ENCODE results near the gene CCDC136. TPM values are rescaled to one million over a fixed set of nuclear protein-coding genes. Genes with fewer than 3 reads are reported as not detected.

The CCDC136 gene
- total RNA-seq, 2 experiments from 2014 or later: 4.8 to 5.3 TPM

DNA sequence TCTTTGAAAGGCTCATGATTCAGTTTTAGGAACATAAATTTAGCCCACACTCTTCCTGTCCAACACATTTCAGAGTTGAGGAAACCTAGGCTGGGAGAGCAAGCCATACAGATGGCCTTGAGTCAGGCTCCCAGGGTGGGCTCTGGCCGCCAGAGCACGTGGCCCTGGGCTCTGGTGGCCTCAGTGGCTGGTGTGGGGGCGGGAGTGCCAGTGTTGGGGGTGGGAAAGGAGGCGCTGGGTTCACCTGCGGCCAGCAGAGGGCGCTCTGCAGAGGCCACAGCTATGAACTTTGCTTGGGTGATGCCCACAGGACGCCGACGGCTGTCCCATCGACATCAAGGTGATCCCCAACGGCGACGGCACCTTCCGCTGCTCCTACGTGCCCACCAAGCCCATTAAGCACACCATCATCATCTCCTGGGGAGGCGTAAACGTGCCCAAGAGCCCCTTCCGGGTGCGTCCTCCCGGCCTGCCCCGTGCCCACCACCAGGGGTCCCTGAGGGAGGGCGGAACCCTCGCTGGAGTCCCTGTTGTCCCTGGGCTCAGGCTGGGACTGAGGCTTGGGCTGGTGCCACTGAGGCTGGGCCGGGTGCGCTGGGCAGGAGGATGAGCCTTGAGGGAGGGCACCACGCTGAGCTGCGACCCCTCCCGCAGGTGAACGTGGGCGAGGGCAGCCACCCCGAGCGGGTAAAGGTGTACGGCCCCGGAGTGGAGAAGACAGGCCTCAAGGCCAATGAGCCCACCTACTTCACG lies 50.3 kb downstream of the CCDC136 start:
- H3K9me3 Mint-ChIP-seq: no peaks in the 10 kb centered on the region
- POLR2A ChIA-PET: no interaction called here
- CTCF ChIA-PET: interaction anchor here (0.7 to 7.3 kb wide), 11 partner anchors 19 to 250 kb away, joined by 3 to 32 read pairs (median 4); partner anchors contain the start of gene ATP6V1F
- no peaks in the 10 kb centered on the region for H3K27me3 Mint-ChIP-seq
- peak; percentile 63 for DNase-seq
- H3K4me1 Mint-ChIP-seq: no peaks in the 10 kb centered on the region
- no peaks in the 10 kb centered on the region for H3K36me3 Mint-ChIP-seq (ENCODE audit: low read depth)
- no peak overlapping the region for H3K27ac Mint-ChIP-seq
- H3K4me3 Mint-ChIP-seq: no peak overlapping the region

DNA sequence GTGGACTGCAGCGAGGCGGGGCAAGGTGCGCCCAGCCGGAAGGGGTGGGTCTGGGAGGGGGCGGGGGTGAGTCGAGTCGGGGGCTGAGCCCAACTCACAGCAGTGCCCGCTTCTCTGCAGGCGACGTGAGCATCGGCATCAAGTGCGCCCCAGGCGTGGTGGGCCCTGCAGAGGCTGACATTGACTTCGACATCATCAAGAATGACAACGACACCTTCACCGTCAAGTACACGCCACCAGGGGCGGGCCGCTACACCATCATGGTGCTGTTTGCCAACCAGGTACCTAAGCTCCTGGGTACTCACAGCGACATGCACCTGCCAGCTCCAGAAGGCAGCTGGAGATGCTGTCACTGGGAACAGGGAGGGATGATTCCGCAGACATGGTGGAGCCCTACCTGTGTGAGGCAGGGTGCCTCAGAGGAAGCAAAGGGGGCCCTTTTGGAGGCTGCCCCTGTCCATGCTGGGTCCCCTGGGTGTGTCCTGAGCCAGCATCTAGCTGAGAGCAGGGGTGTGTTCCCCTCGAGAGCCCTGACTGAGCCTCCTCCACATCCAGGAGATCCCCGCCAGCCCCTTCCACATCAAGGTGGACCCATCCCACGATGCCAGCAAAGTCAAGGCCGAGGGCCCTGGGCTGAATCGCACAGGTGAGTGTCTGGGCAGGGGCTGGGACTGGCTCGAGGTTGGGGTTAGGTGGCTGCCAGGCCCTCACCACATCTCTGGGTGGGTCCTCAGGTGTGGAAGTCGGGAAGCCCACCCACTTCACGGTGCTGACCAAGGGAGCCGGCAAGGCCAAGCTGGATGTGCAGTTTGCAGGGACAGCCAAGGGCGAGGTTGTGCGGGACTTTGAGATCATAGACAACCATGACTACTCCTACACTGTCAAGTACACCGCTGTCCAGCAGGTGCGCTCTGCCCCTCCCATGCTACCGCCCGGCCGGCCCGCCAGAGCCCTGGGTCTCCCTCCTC lies 51.2 kb downstream of the CCDC136 start:
- Mint-ChIP-seq H3K4me1 (no peaks in the 10 kb centered on the region), H3K27me3 (no peaks in the 10 kb centered on the region), H3K36me3 (ENCODE audit: low read depth) (no peaks in the 10 kb centered on the region), H3K27ac (no peak overlapping the region), H3K9me3 (no peaks in the 10 kb centered on the region), H3K4me3 (no peak overlapping the region)
- DNase-seq: no peak
- ChIA-PET CTCF (interaction anchor here (1.0 to 7.3 kb wide), 9 partner anchors 10 to 249 kb away, joined by 3 to 32 read pairs (median 3); partner anchors contain the start of gene ATP6V1F), POLR2A (no interaction called here)

DNA sequence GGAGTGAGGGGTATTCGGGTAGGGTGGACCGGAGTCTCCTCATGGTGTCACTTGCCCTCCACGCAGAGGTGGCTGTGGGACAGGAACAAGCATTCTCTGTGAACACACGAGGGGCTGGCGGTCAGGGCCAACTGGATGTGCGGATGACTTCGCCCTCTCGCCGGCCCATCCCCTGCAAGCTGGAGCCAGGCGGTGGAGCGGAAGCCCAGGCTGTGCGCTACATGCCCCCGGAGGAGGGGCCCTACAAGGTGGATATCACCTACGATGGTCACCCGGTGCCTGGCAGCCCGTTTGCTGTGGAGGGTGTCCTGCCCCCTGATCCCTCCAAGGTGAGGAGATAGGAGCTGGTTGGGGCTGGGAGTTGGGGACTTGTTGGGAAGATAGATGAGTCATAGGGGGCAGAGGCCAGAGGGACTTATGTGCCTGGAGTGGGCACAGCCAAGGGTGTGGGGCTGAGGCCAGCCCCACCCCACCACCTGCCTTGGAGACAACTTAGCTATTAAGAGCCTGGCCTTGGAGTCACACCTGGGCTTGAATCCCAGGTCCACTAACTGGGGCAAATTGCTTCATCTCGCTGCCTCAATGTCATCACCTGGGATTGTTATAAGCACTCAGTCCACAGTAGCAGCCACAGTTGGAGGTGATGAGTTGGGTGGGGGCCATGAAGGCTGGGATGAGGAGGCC lies 52.3 kb downstream of the CCDC136 start:
- CTCF ChIA-PET: interaction anchor here (1.0 to 7.3 kb wide), 2 partner anchors 11 to 39 kb away, joined by 3 to 32 read pairs; no protein-coding TSS in a partner anchor
- H3K4me1 Mint-ChIP-seq: no peaks in the 10 kb centered on the region
- POLR2A ChIA-PET: no interaction called here
- no peaks in the 10 kb centered on the region for H3K27me3 Mint-ChIP-seq
- DNase-seq: no peak
- no peak overlapping the region for H3K27ac Mint-ChIP-seq
- no peaks in the 10 kb centered on the region for H3K9me3 Mint-ChIP-seq
- no peak overlapping the region for H3K4me3 Mint-ChIP-seq
- no peaks in the 10 kb centered on the region for H3K36me3 Mint-ChIP-seq (ENCODE audit: low read depth)

DNA sequence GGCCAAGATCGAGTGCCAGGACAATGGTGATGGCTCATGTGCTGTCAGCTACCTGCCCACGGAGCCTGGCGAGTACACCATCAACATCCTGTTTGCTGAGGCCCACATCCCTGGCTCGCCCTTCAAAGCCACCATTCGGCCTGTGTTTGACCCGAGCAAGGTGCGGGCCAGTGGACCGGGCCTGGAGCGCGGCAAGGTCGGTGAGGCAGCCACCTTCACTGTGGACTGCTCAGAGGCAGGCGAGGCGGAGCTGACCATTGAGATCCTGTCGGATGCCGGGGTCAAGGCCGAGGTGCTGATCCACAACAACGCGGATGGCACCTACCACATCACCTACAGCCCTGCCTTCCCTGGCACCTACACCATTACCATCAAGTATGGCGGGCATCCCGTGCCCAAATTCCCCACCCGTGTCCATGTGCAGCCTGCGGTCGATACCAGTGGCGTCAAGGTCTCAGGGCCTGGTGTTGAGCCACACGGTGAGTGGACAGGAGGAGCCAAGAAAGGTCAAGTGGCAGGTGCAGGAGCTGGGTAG lies 53.1 kb downstream of the CCDC136 start:
- no peaks in the 10 kb centered on the region for H3K4me1 Mint-ChIP-seq
- H3K4me3 Mint-ChIP-seq: no peak overlapping the region
- CTCF ChIA-PET: interaction anchor here (0.6 to 7.3 kb wide), 2 partner anchors 17 to 38 kb away, joined by 3 to 32 read pairs; no protein-coding TSS in a partner anchor
- POLR2A ChIA-PET: no interaction called here
- no peak for DNase-seq
- no peaks in the 10 kb centered on the region for H3K36me3 Mint-ChIP-seq (ENCODE audit: low read depth)
- H3K27ac Mint-ChIP-seq: no peak overlapping the region
- H3K9me3 Mint-ChIP-seq: no peaks in the 10 kb centered on the region
- H3K27me3 Mint-ChIP-seq: no peaks in the 10 kb centered on the region

DNA sequence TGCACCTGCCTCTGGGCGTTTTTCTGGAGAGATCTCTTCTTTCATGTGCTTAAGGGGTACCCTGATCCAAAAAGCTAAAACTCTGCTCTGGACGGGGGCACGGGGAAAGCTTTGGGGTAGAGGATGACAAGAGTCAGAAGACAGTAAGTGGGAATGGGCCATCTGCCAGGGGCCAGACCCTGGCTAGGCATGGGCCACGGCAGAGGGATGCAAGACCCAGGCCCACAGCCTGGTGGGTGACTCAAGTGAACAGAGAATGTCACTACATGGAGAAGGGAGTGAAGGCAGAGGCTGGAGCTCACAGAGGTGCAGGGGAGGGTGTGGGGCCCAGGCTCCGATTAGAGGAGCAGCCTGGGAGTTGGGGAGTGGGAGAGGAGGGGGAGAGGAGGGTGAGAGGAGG lies 53.7 kb downstream of the CCDC136 start:
- Mint-ChIP-seq H3K36me3 (ENCODE audit: low read depth) (no peaks in the 10 kb centered on the region), H3K4me3 (no peak overlapping the region), H3K27ac (no peak overlapping the region), H3K27me3 (no peaks in the 10 kb centered on the region), H3K9me3 (no peaks in the 10 kb centered on the region), H3K4me1 (no peaks in the 10 kb centered on the region)
- DNase-seq: no peak
- CTCF ChIA-PET: interaction anchor here (0.6 to 7.3 kb wide), 2 partner anchors 16 to 38 kb away, joined by 3 to 32 read pairs; no protein-coding TSS in a partner anchor
- POLR2A ChIA-PET: no interaction called here

DNA sequence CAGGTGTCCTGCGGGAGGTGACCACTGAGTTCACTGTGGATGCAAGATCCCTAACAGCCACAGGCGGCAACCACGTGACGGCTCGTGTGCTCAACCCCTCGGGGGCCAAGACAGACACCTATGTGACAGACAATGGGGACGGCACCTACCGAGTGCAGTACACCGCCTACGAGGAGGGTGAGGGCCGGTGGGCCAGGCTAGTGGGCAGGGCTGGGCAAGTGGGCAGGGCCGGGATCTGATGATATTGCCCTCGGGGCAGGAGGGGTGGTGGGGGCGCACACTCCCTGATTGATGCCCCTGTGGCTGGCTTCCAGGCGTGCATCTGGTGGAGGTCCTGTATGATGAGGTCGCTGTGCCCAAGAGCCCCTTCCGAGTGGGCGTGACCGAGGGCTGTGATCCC lies 54.2 kb downstream of the CCDC136 start:
- Mint-ChIP-seq H3K4me1 (no peaks in the 10 kb centered on the region), H3K27ac (no peak overlapping the region), H3K4me3 (no peak overlapping the region), H3K9me3 (no peaks in the 10 kb centered on the region), H3K36me3 (ENCODE audit: low read depth) (no peaks in the 10 kb centered on the region), H3K27me3 (no peaks in the 10 kb centered on the region)
- CTCF ChIA-PET: no interaction called here
- POLR2A ChIA-PET: no interaction called here
- no peak for DNase-seq

DNA sequence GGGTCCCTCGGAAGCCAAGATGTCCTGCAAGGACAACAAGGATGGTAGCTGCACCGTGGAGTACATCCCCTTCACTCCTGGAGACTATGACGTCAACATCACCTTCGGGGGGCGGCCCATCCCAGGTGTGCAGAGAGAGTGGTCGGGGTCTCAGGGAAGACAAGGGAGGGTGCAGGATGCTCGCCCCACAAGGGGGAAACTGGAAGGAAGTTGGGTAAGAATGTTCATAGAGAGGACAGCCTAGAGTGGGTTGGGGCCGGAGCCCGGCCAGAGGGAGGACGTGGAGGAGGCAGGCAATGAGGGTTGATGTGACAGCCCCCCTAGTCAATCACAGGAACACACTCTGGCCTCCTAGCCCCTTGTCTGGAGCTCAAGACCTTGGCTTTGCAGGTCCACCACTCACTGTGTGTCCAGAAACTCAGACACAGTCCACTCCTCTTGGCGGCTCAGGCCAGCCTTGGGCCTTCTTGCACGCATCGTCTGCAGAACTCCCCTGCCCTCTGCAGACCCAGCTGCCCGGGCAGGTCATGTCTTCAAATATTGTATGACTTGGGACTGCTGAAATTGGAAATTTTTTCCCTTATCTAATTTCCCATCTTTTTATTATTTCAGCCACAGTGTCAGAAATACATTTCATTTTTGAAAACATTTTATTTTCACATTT lies 55.1 kb downstream of the CCDC136 start:
- H3K4me1 Mint-ChIP-seq: no peaks in the 10 kb centered on the region
- H3K9me3 Mint-ChIP-seq: no peaks in the 10 kb centered on the region
- no peaks in the 10 kb centered on the region for H3K27me3 Mint-ChIP-seq
- H3K27ac Mint-ChIP-seq: no peak overlapping the region
- DNase-seq: no peak
- ChIA-PET POLR2A (no interaction called here), CTCF (interaction anchor here (0.9 kb wide), 1 partner anchor 16 kb away, joined by 3 read pairs; the partner anchor contains the start of gene ATP6V1F)
- no peak overlapping the region for H3K4me3 Mint-ChIP-seq
- no peaks in the 10 kb centered on the region for H3K36me3 Mint-ChIP-seq (ENCODE audit: low read depth)

DNA sequence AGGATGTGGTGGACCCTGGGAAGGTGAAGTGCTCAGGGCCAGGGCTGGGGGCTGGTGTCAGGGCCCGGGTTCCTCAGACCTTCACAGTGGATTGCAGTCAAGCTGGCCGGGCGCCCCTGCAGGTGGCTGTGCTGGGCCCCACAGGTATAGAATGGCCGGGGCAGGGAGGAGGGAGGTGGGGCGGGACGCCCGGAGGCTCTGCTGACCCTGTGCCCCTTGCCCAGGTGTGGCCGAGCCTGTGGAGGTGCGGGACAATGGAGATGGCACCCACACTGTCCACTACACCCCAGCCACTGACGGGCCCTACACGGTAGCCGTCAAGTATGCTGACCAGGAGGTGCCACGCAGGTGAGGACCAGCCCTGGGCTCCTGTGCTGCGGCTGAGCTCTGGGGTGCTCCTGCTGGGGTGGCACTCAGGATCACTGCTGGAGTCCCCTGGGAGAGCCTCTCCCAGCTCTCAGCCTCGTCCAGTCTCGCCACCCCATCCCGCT lies 56.0 kb downstream of the CCDC136 start:
- POLR2A ChIA-PET: no interaction called here
- Mint-ChIP-seq H3K9me3 (no peaks in the 10 kb centered on the region), H3K4me1 (no peaks in the 10 kb centered on the region), H3K27ac (no peak overlapping the region), H3K36me3 (ENCODE audit: low read depth) (no peaks in the 10 kb centered on the region), H3K27me3 (no peaks in the 10 kb centered on the region), H3K4me3 (no peak overlapping the region)
- CTCF ChIA-PET: no interaction called here
- DNase-seq: no peak

DNA sequence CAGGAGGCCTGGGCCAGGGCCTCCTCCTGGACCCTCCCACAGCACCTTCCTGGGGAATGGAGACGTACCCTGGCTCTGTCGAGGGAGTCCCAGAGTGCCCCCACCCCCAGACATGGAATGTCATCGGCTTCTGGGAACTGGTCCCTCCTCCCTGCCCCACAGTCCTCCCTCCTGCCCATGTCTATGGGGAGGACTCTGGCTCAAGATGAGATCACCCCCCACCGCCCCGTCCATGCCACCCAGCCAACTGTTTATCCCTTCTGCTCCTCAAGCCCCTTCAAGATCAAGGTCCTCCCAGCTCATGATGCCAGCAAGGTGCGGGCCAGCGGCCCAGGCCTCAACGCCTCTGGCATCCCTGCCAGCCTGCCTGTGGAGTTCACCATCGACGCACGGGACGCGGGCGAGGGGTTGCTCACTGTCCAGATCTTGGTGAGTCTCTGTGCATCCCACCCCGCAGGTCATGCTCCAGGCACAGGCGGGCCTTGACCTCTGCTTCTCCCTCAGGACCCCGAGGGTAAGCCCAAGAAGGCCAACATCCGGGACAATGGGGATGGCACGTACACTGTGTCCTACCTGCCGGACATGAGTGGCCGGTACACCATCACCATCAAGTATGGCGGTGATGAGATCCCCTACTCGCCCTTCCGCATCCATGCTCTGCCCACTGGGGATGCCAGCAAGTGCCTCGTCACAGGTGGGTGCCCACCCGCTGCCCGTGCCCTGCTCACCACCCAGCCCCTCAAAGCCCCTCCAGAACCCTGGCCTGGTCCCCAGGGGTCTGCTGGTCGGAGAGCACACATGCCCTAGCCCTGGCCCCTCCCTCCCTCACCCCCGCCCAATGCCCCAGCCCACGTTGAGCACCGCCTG lies 56.8 kb downstream of the CCDC136 start:
- no peaks in the 10 kb centered on the region for H3K36me3 Mint-ChIP-seq (ENCODE audit: low read depth)
- no peak for DNase-seq
- POLR2A ChIA-PET: no interaction called here
- H3K27me3 Mint-ChIP-seq: no peaks in the 10 kb centered on the region
- CTCF ChIA-PET: no interaction called here
- no peaks in the 10 kb centered on the region for H3K9me3 Mint-ChIP-seq
- no peaks in the 10 kb centered on the region for H3K4me1 Mint-ChIP-seq
- H3K27ac Mint-ChIP-seq: no peak overlapping the region
- no peak overlapping the region for H3K4me3 Mint-ChIP-seq

DNA sequence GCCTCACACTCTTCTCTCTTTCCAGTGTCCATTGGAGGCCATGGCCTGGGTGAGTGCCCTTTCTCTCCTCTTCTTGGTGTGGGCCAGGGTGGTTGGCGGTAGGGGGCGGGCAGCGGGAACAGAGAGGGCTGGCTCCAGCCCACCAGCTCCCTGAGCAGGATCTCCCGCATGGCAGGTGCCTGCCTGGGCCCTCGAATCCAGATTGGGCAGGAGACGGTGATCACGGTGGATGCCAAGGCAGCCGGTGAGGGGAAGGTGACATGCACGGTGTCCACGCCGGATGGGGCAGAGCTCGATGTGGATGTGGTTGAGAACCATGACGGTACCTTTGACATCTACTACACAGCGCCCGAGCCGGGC lies 57.4 kb downstream of the CCDC136 start:
- H3K27me3 Mint-ChIP-seq: no peaks in the 10 kb centered on the region

DNA sequence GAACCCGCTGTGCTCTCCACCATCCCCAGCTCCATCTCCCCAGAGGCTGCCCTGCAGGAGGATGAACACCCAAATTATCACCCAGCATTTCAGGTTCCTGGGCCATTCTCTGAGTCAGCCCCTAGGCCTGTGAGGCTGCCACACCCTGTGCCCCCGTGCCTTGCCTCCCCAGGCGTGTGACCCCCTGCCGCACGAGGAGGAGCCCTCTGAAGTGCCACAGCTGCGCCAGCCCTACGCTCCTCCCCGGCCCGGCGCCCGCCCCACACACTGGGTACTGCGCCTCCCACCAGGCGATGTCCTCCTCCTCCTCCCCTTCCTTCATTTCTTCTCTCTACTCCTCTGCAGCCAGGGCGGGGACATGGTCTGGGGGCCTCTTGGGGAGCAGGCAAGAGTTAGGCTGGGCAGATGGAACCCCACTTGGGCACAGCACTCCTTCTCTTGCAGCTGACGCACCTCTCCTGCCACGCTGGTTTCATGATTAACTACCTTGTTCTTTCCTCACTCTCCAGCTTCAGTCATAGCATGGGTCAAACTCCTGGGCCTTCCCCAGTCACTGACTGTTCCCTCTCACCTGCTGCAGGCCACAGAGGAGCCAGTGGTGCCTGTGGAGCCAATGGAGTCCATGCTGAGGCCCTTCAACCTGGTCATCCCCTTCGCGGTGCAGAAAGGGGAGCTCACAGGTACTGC lies 58.2 kb downstream of the CCDC136 start:
- no peaks in the 10 kb centered on the region for H3K9me3 Mint-ChIP-seq
- ChIA-PET CTCF (no interaction called here), POLR2A (no interaction called here)
- no peaks in the 10 kb centered on the region for H3K27me3 Mint-ChIP-seq
- no peak overlapping the region for H3K27ac Mint-ChIP-seq
- H3K4me1 Mint-ChIP-seq: no peaks in the 10 kb centered on the region
- H3K4me3 Mint-ChIP-seq: no peak overlapping the region
- no peak for DNase-seq
- no peaks in the 10 kb centered on the region for H3K36me3 Mint-ChIP-seq (ENCODE audit: low read depth)

More for the DNA sequence above, 57.4 kb downstream of the CCDC136 start:
- no peak for DNase-seq
- H3K4me1 Mint-ChIP-seq: no peaks in the 10 kb centered on the region
- H3K36me3 Mint-ChIP-seq (ENCODE audit: low read depth): no peaks in the 10 kb centered on the region
- no peak overlapping the region for H3K27ac Mint-ChIP-seq
- POLR2A ChIA-PET: no interaction called here
- no peaks in the 10 kb centered on the region for H3K9me3 Mint-ChIP-seq
- CTCF ChIA-PET: no interaction called here
- H3K4me3 Mint-ChIP-seq: no peak overlapping the region

All from activated CD4-positive, alpha-beta memory T cell treated with anti-CD3 and anti-CD28 coated beads, Interleukin-2, amount 10 ng/mL, durations not matched to agents 7 days and 5 days (primary cell).